Renal cortical epithelial cell (primary cell): ENCODE data around the gene SLIT1. TPM values are rescaled to one million over a fixed set of nuclear protein-coding genes. Genes with fewer than 3 reads are reported as not detected.
A peak's percentile ranks its signal among the peaks of the same experiment; 100 is the strongest.

Experiments
- DNase-seq: peaks from one replicate; pipeline ENCODE4 v3.0.0-alpha.2; 2011; ENCODE audit warnings: low read depth
- total RNA-seq: library from RNA; depleted of rRNA; stranded (reverse); fragments of >200 nt; gene quantifications from 2 replicates; pipeline ENCODE4 v1.2.3, GENCODE V29; 2014

Gene SLIT1
- total RNA-seq, 1 donor from 2014 or later = under 0.01 TPM

- DNase-seq = no peak
Observed at GRCh38 chr10:96973809-96974747, 211.7 kb downstream of the SLIT1 start.

GRCh38 chr10:96972264-96972663 is 213.5 kb downstream of the SLIT1 start:
- DNase-seq = peak; percentile 37

GRCh38 chr10:96971324-96971723 is 214.4 kb downstream of the SLIT1 start:
- DNase-seq = no peak

- peak; percentile 21 for DNase-seq
Observed at GRCh38 chr10:96968682-96969423, 216.9 kb downstream of the SLIT1 start.

GRCh38 chr10:96967847-96968246 is 217.9 kb downstream of the SLIT1 start:
- peak; percentile 17 for DNase-seq

- DNase-seq = no peak
Observed at GRCh38 chr10:96964131-96964530, 221.6 kb downstream of the SLIT1 start.

- DNase-seq = no peak
Observed at GRCh38 chr10:96960872-96961271, 224.9 kb downstream of the SLIT1 start.

- DNase-seq = no peak
Observed at GRCh38 chr10:96959733-96960132, 226.0 kb downstream of the SLIT1 start.

GRCh38 chr10:96958071-96958470 is 227.7 kb downstream of the SLIT1 start:
- DNase-seq = no peak

- no peak for DNase-seq
Observed at GRCh38 chr10:96955794-96956193, 230.0 kb downstream of the SLIT1 start.

- DNase-seq = no peak
Observed at GRCh38 chr10:96951954-96952353, 233.8 kb downstream of the SLIT1 start.

GRCh38 chr10:96949039-96949683 is 236.6 kb downstream of the SLIT1 start:
- DNase-seq = no peak

Other genes with a start within 250 kb of the SLIT1 start
- gene ARHGAP19, start 106.7 kb upstream of the SLIT1 start, total RNA-seq = 3.2 and 3.6 TPM in 2 replicates
- 0.52 and 3.5 TPM in 2 replicates for gene FRAT1, start 133.3 kb upstream of the SLIT1 start, total RNA-seq
- 7.8 and 15.0 TPM in 2 replicates for gene FRAT2, start 148.8 kb upstream of the SLIT1 start, total RNA-seq
- gene RRP12, start 215.4 kb upstream of the SLIT1 start, total RNA-seq = 22.6 and 29.2 TPM in 2 replicates
- gene PGAM1, start 240.2 kb upstream of the SLIT1 start, total RNA-seq = 433 and 552 TPM in 2 replicates